IMR-90 (cell line): Measurements from ENCODE around the gene PARP2. TPM values are rescaled to one million over a fixed set of nuclear protein-coding genes. Genes with fewer than 3 reads are reported as not detected.
A peak's percentile ranks its signal among the peaks of the same experiment; 100 is the strongest.

Experiments used
- ATAC-seq: fragments of 200-7000 bp; cut with Tn5 transposase; 2 replicates; pipeline ENCODE4 v1.9.1; 2020; ENCODE audit warnings: low read depth, mild to moderate bottlenecking, moderate library complexity
- BruUV-seq: library from RNA; stranded (reverse); fragments of 400-500 nt; replicated peaks from 2 replicates; lab custom pipeline; 2021; lab: Mats Ljungman, UMichigan
- CTCF ChIA-PET: fragments of 300-600 bp; formaldehyde crosslinking; extraction: SDS; loops from one replicate; lab custom pipeline; 2021; ENCODE audit warnings: antibody characterized with exemption; lab: Yijun Ruan, JAX
- POLR2A ChIA-PET: fragments of 300-600 bp; sonication (Branson Sonifier 250); formaldehyde crosslinking; loops from one replicate; lab custom pipeline; 2022; ENCODE audit warnings: antibody characterized with exemption; ENCODE audit not compliant: unreplicated experiment; lab: Charles Lee
- DNase-seq: peaks from one replicate; pipeline ENCODE4 v3.0.0; 2013
- H2AFZ ChIP-seq: replicated peaks from 2 replicates; pipeline ENCODE3; 2013; ENCODE audit warnings: low read length, mild to moderate bottlenecking; ENCODE audit not compliant: poor library complexity
- H2AK5ac ChIP-seq: 2 replicates; pipeline ENCODE4 v1.6.1; 2013; ENCODE audit warnings: low read depth, low read length, inconsistent platforms
- H2AK9ac ChIP-seq: replicated peaks from 2 replicates; pipeline ENCODE3; 2013; ENCODE audit warnings: mild to moderate bottlenecking, low read depth, low read length, moderate library complexity; ENCODE audit not compliant: poor library complexity
- H2BK120ac ChIP-seq: 2 replicates; pipeline ENCODE4 v1.6.1; 2013; ENCODE audit warnings: low read depth, low read length, inconsistent platforms
- H2BK15ac ChIP-seq: 3 replicates; pipeline ENCODE4 v1.6.1; 2013; ENCODE audit warnings: low read depth, low read length, inconsistent platforms
- H2BK20ac ChIP-seq: 2 replicates; pipeline ENCODE4 v1.6.1; 2013; ENCODE audit warnings: low read depth, mild to moderate bottlenecking, inconsistent platforms, low read length, moderate library complexity
- H2BK5ac ChIP-seq: 2 replicates; pipeline ENCODE4 v1.6.1; 2013; ENCODE audit warnings: mild to moderate bottlenecking, low read depth, low read length, inconsistent platforms; ENCODE audit not compliant: poor library complexity, severe bottlenecking
- H3K14ac ChIP-seq: replicated peaks from 2 replicates; pipeline ENCODE4 v1.6.1; 2013; ENCODE audit warnings: low read depth, low read length, inconsistent platforms
- H3K18ac ChIP-seq: 2 replicates; pipeline ENCODE4 v1.6.1; 2013; ENCODE audit warnings: low read depth, low read length, control low read depth
- H3K23ac ChIP-seq: 2 replicates; pipeline ENCODE4 v1.6.1; 2013; ENCODE audit warnings: low read depth, low read length, inconsistent platforms
- H3K27ac ChIP-seq: 2 replicates; pipeline ENCODE4 v1.5.1; 2013; ENCODE audit warnings: mild to moderate bottlenecking, control low read depth, low read length; ENCODE audit not compliant: insufficient read depth
- H3K27me3 ChIP-seq: 2 replicates; pipeline ENCODE4 v1.6.1; 2013; ENCODE audit warnings: low read length; ENCODE audit not compliant: control insufficient read depth, insufficient read depth
- H3K36me3 ChIP-seq: 2 replicates; pipeline ENCODE4 v1.6.1; 2013; ENCODE audit warnings: low read length, mixed read lengths; ENCODE audit not compliant: control insufficient read depth, insufficient read depth
- H3K4ac ChIP-seq: 2 replicates; pipeline ENCODE4 v1.6.1; 2013; ENCODE audit warnings: low read depth, low read length, inconsistent platforms
- H3K4me1 ChIP-seq: 2 replicates; pipeline ENCODE4 v1.6.1; 2013; ENCODE audit warnings: low read length, mixed read lengths; ENCODE audit not compliant: control insufficient read depth, insufficient read depth
- H3K4me2 ChIP-seq: 2 replicates; pipeline ENCODE4 v1.6.1; 2013; ENCODE audit warnings: low read depth, mild to moderate bottlenecking, control low read depth, low read length, moderate library complexity
- H3K4me3 ChIP-seq: 2 replicates; pipeline ENCODE4 v1.5.1; 2013; ENCODE audit warnings: low read depth, mild to moderate bottlenecking, control low read depth, low read length, moderate library complexity; ENCODE audit not compliant: insufficient read depth
- H3K56ac ChIP-seq: 2 replicates; pipeline ENCODE4 v1.6.1; 2013; ENCODE audit warnings: low read length, inconsistent platforms; ENCODE audit not compliant: insufficient read depth; ENCODE audit errors: extremely low read depth
- H3K79me1 ChIP-seq, 2 experiments: 2 replicates each; pipeline ENCODE4 v1.6.1; 2013; ENCODE audit warnings: low read length in 2 of 2, inconsistent platforms in 1 of 2, low read depth in 1 of 2
- H3K9ac ChIP-seq: 2 replicates; pipeline ENCODE4 v1.6.1; 2013; ENCODE audit warnings: low read depth, low read length, control low read depth
- H3K9me1 ChIP-seq: 2 replicates; pipeline ENCODE4 v1.6.1; 2013; ENCODE audit warnings: low read length, inconsistent platforms; ENCODE audit not compliant: insufficient read depth
- H3K9me3 ChIP-seq: 2 replicates; pipeline ENCODE4 v1.6.1; 2013; ENCODE audit warnings: low read length; ENCODE audit not compliant: control insufficient read depth, insufficient read depth
- H4K20me1 ChIP-seq: 2 replicates; pipeline ENCODE4 v1.6.1; 2013; ENCODE audit warnings: low read length, inconsistent platforms; ENCODE audit not compliant: insufficient read depth
- H4K5ac ChIP-seq: 2 replicates; pipeline ENCODE4 v1.6.1; 2013; ENCODE audit warnings: mild to moderate bottlenecking, low read depth, low read length, control low read depth
- H4K8ac ChIP-seq, 2 experiments: 2 replicates each; pipeline ENCODE4 v1.6.1; 2013; ENCODE audit warnings: low read depth in 2 of 2, low read length in 2 of 2, control low read depth in 1 of 2, inconsistent platforms in 1 of 2
- H4K91ac ChIP-seq: 2 replicates; pipeline ENCODE4 v1.6.1; 2013; ENCODE audit warnings: low read depth, low read length, inconsistent platforms; ENCODE audit not compliant: insufficient read depth
- CEBPB ChIP-seq: IDR thresholded peaks from 2 replicates; pipeline ENCODE4 v1.6.1; 2012; ENCODE audit warnings: low read depth, low read length, improper control_type of control experiment
- CHD1 ChIP-seq: IDR thresholded peaks from 2 replicates; pipeline ENCODE4 v1.6.1; 2012; ENCODE audit warnings: low read depth, low read length, improper control_type of control experiment
- ELK1 ChIP-seq: fragments of 150-350 bp; IDR thresholded peaks from 2 replicates; pipeline ENCODE4 v1.6.1; 2016; ENCODE audit warnings: low read depth, mild to moderate bottlenecking, low read length, moderate library complexity, borderline replicate concordance
- MXI1 ChIP-seq: IDR thresholded peaks from 2 replicates; pipeline ENCODE4 v1.6.1; 2012; ENCODE audit warnings: low read depth, mild to moderate bottlenecking, low read length, moderate library complexity, borderline replicate concordance
- NFE2L2 ChIP-seq: fragments of 150-350 bp; IDR thresholded peaks from 2 replicates; pipeline ENCODE4 v1.6.1; 2016; ENCODE audit warnings: low read depth, mild to moderate bottlenecking, low read length
- POLR2A ChIP-seq: IDR thresholded peaks from 2 replicates; pipeline ENCODE4 v1.6.1; 2012; ENCODE audit warnings: mild to moderate bottlenecking, low read depth, low read length
- USF2 ChIP-seq: fragments of 150-350 bp; IDR thresholded peaks from 2 replicates; pipeline ENCODE4 v1.6.1; 2017; ENCODE audit warnings: mild to moderate bottlenecking, antibody characterized with exemption, low read length, low read depth
- WGBS, 2 experiments: methylation state at CpG; one replicate each; pipeline versions ENCODE4 v1.1.5 to v1.1.7; 2013; ENCODE audit warnings: missing lambda C conversion rate in 2 of 2; ENCODE audit not compliant: insufficient read length in 1 of 2; ENCODE audit errors: extremely low coverage in 2 of 2; 5-methylcytosine and 5-hydroxymethylcytosine counted together
- dilution Hi-C: fragments of 300-500 bp; cut with HindIII; formaldehyde crosslinking; loops from one replicate; pipeline ENCODE4 v1.14.3; 2018; ENCODE audit warnings: low sequenced_read_pairs; ENCODE audit not compliant: unreplicated experiment
- in situ Hi-C: fragments of 300-500 bp; cut with MboI; formaldehyde crosslinking; loops from 3 replicates; pipeline ENCODE4 v1.14.3; 2019; ENCODE audit warnings: low sequenced_read_pairs, inconsistent platforms, mixed read lengths
- intact Hi-C: fragments of 100-400 bp; cut with micrococcal nuclease; formaldehyde crosslinking; loops from 2 replicates; pipeline ENCODE4 v1.10.0; 2022
- polyA plus RNA-seq, 3 experiments: library from polyadenylated mRNA; depleted of rRNA; stranded (reverse); fragments of >200 nt; gene quantifications; 2 replicates each; pipeline ENCODE4 v1.2.3, GENCODE V29; 2012; ENCODE audit warnings: low replicate concordance in 1 of 3
- total RNA-seq: library from RNA; depleted of rRNA; stranded (reverse); fragments of >200 nt; gene quantifications from 2 replicates; pipeline ENCODE4 v1.2.3, GENCODE V29; 2012

The PARP2 gene
- total and polyA plus RNA-seq, 2 of the 4 experiments (the other 2 are of a cell fraction), result 11.7 to 19.1 TPM

DNA sequence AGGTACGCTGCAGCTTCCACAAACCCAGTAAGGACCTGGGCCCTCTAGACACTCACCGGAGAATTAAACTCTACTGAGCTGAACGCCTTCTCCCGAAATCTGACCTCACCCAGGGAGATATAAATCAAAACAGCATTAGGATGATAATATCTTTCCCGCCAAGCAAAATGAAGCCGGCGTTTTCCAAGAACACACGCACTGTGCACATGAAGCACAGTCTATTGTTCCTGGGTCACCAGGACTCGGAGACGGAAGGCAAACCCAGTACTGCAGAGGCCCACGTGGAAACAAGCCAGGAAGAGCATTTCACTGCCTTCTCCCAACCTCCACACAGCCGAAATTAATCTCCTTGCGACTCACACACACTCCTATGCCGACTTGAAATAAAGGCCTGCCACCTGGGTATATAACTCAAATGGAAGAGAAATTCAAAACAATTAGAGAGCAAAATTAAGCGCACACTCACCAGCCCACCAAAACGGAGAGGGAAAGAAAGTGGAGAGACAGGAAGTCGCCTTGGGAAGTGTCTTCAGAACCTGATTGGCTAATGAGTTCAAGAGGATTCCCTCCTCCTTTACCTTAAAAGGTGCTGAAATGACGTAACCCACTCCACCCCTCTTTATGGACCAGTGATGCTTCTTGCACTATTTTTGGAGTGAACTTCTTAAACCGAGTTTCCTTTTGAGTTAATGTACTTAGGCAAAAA, 10.5 kb upstream of the PARP2 start, which contains the start of gene CCNB1IP1:
CCNB1IP1 (minus strand) TSS at position 492 of the 706 bp plus-strand sequence. CDS start 16,756 bp downstream, outside the sequence.
- H3K36me3 ChIP-seq, result peaks cover 1% of the 10 kb centered on the region; the same call in 1 of the 2 replicates
- H3K14ac ChIP-seq, result peak within 1 kb of the TSS; percentile 63
- POLR2A ChIA-PET, result interaction anchor here (0.6 kb wide), 1 partner anchor 9 kb away, joined by 3 read pairs; no protein-coding TSS in a partner anchor
- H3K27me3 ChIP-seq, result no peaks in the 10 kb centered on the region
- H3K4me1 ChIP-seq, result no peaks in the 10 kb centered on the region
- no peak within 1 kb of the TSS; the same call in 2 of the 3 replicates for H2BK15ac ChIP-seq
- H3K9ac ChIP-seq, result peak within 1 kb of the TSS; percentile 80
- H3K56ac ChIP-seq, result peak within 1 kb of the TSS; percentile 89
- H3K18ac ChIP-seq, result peak within 1 kb of the TSS; percentile 26; the same call in 1 of the 2 replicates
- H3K79me1 ChIP-seq, result peaks cover 0 to 15% of the 10 kb centered on the region in 2 experiments; a peak in 2 of 4 replicates
- peak within 1 kb of the TSS; percentile 76 for H3K4me3 ChIP-seq
- peak within 1 kb of the TSS; percentile 80 for H3K4me2 ChIP-seq
- H2BK20ac ChIP-seq, result no peak within 1 kb of the TSS
- H3K23ac ChIP-seq, result peak within 1 kb of the TSS; percentile 2
- DNase-seq, result peak; percentile 91
- ATAC-seq, result peak; percentile 99
- in situ Hi-C loops (loop anchor here (25.0 kb wide), 2 partner anchors 654 to 754 kb away; partner anchors contain the start of genes METTL17, SLC39A2 and ZNF219), dilution Hi-C loops (no loop called here), intact Hi-C loops (no loop called here)
- peak within 1 kb of the TSS; percentile 58 for H3K27ac ChIP-seq
- TF ChIP-seq CHD1 (no peak), CEBPB (peak; percentile 85), POLR2A (peak; percentile 76), MXI1 (peak; percentile 77), USF2 (no peak), NFE2L2 (no peak), ELK1 (no peak)
- no peaks in the 10 kb centered on the region for H3K9me3 ChIP-seq
- H4K91ac ChIP-seq, result peak within 1 kb of the TSS; percentile 41; the same call in 1 of the 2 replicates
- peak within 1 kb of the TSS; percentile 78 for H2AFZ ChIP-seq
- no peak within 1 kb of the TSS for H2BK120ac ChIP-seq
- BruUV-seq, result TSS peak; percentile 93
- H2AK5ac ChIP-seq, result peak within 1 kb of the TSS; percentile 29
- CTCF ChIA-PET, result interaction anchor here (2.3 kb wide), 1 partner anchor 10 kb away, joined by 5 read pairs; the partner anchor contains the start of gene PARP2
- H4K5ac ChIP-seq, result peak within 1 kb of the TSS; percentile 28; the same call in 1 of the 2 replicates
- H4K8ac ChIP-seq, result peak within 1 kb of the TSS; percentile 1 to 76; a peak in 2 of 4 replicates
- 0% methylated on average over 6 of the region's 19 CpGs; no CpG with 5 or more reads in 1 of the 2 experiments for WGBS, 2 experiments
- peak within 1 kb of the TSS; percentile 65 for H2BK5ac ChIP-seq
- no peaks in the 10 kb centered on the region for H4K20me1 ChIP-seq
- H2AK9ac ChIP-seq, result peak within 1 kb of the TSS; percentile 4
- H3K4ac ChIP-seq, result peak within 1 kb of the TSS; percentile 64
- H3K9me1 ChIP-seq, result no peaks in the 10 kb centered on the region
